GDM1 (cell line): ENCODE data around the gene SERPINA1.
"Not testable (repeated sequence)": the region's sequence is repeated elsewhere in the genome, so short reads cannot be mapped to it uniquely, and the experiment has no call there.

ENCODE experiments used
- DNase-seq: peaks from one replicate; lab custom pipeline; 2025; lab: John Stamatoyannopoulos, UW

SERPINA1 gene

DNA sequence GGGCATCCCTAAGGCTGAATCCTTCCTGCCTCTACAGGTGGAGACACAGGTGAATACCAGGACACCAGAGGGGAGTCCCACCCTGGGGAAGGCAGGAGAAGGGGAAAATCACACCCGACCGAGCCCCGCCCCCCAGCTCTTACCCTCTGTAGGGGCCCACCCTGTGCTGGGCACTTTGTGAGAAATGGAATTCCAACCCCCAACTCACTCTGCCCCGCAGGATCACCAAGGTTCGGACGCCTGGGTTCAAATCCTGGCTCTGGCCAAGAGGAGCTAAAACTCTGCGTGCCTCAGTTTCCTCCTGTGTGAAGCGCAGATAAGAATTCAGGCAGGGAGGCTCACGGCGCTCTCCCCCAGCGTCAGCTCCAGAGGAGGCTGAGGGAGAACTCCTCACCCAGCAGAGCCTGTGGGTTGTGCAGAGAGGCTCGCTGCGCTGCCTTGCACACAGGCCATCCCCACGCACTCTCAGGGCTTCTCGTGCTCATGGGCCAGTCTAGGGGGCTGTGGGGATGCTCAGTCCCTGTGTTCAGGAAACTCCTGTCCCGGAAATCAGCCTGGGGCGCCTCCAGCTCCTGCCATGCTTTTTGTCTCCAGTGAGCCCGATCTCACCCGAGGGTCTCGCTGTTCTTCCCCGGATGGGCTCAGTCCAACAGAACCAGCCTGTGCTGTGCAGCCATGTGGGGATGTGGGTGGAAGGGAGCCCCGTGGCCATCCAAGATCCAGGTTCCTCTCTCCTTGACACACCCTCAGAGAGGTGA, 18.5 kb downstream of the SERPINA1 start:
- not testable (repeated sequence) for DNase-seq

- DNase-seq, result no peak
These were observed 19.4 kb downstream of the SERPINA1 start for GRCh38 chr14:94368956-94369355.

DNA sequence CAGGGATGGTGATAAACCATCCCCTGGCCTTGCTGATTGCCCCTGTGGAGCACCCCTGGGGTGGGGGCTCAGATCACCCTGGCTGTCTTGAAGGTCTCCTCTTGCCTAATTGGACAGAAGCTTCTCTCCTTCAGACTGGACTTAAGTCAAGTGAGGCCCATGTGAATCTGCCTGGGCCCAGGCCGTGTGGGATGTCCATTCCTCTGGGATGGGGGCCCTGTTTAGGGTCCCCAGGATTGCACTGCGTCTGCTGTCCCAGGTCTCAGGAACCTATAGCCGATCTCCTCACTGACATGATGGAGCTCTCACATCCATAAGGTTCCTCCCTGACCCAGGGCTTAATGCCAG, 20.2 kb downstream of the SERPINA1 start:
- DNase-seq, result no peak

GRCh38 chr14:94367347-94368242, 20.8 kb downstream of the SERPINA1 start:
- DNase-seq, result no peak

DNA sequence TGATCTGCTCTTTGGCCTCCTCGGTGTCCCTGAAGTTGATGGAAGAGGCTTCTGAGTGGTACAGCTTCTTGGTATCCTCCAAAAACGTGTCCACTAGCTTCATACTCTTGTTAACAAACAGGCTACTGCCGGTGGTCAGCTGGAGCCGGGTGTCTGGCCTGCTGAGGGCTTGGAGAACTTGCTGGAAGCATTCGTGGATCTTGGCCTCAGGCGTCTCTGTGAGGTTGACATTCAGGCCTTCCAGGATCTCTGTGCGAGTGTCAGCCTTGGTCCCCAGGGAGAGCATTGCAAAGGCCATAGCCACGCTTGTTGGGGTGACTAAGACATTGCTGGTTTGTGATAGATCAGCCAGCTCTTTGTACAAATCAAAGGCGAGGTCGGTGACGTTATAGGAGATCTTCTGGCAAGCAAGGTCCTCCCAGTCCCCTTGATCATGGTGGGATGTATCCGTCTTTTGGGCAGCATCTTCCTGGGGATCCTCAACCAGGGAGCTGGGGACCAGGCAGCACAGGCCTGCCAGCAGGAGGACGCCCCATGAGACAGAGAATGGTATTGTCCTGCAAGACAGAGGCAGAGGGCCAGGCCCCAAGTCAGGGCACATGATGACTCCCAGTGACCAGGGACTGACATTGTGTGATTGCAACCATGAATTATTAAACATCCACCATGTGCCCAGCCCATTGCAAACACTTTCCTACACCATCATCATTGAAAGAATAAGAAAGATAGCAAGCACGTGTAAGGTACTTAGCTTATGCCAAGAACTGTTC, 22.1 kb downstream of the SERPINA1 start, which contains the start of gene SERPINA2:
Gene SERPINA2 (minus strand): TSS at position 553 of the 770 bp plus-strand sequence.
- DNase-seq, result no peak

DNA sequence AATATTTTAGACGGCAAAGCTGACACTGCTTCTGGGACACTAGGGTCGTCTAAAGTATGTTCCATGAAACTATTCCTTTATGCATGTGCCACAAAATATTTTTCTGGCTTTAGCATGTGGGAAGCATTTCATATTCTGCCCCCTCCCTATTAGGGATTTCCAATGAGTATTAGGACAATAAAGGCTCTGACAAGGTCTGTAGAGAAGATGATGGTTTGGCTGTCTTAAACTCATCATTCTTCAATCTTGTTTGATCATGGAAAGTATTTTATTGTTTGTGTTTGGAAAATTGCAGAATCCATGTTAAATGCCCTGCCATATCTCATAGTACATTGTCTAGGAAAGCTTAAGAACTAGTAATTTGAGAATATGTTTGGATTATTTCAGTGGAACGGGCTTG, 22.8 kb downstream of the SERPINA1 start:
- DNase-seq, result no peak

GRCh38 chr14:94364964-94365363, 23.4 kb downstream of the SERPINA1 start:
- no peak for DNase-seq

- DNase-seq, result no peak
These were observed 24.4 kb downstream of the SERPINA1 start for GRCh38 chr14:94364037-94364436.

DNA sequence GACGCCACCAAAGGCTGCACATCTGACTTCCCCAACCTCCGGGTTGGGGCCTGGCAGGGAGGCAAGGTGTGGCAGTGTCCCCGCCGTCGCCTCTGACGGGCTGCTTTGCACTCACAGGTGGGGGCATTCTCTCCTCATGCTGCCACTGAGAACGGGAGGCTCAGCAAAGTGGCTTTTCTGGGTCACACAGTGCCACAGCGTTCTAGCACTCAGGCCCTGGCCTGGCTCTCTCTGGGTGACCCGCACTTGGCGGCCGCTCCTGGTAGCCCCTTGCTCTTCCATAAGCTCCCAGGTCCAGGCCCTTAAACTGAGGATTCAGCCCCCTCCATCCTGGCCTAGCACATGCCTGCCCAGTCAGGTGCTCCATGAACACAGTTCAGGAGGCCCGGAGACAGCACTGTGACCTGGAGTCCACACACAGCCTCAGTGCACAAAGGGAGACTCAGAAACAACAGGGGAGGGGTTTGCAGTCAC, 25.2 kb downstream of the SERPINA1 start:
- DNase-seq, result no peak

GRCh38 chr14:94362614-94363133, 25.7 kb downstream of the SERPINA1 start:
- DNase-seq, result no peak

- DNase-seq, result no peak
These were observed 26.7 kb downstream of the SERPINA1 start for GRCh38 chr14:94361682-94362081.

- no peak for DNase-seq
These were observed 27.3 kb downstream of the SERPINA1 start for GRCh38 chr14:94360945-94361565.

- DNase-seq, result no peak
These were observed 31.2 kb downstream of the SERPINA1 start for GRCh38 chr14:94357166-94357565.

- DNase-seq, result no peak
These were observed 31.9 kb downstream of the SERPINA1 start for GRCh38 chr14:94356379-94357056.

GRCh38 chr14:94355191-94355794, 33.1 kb downstream of the SERPINA1 start:
- DNase-seq, result no peak

- no peak for DNase-seq
These were observed 33.7 kb downstream of the SERPINA1 start for GRCh38 chr14:94354638-94355185.

- DNase-seq, result not testable (repeated sequence)
These were observed 34.2 kb downstream of the SERPINA1 start for GRCh38 chr14:94354190-94354589.

GRCh38 chr14:94349276-94349675, 39.1 kb downstream of the SERPINA1 start:
- DNase-seq, result no peak

- DNase-seq, result no peak
These were observed 39.6 kb downstream of the SERPINA1 start for GRCh38 chr14:94348836-94349235.

- no peak for DNase-seq
These were observed 41.6 kb downstream of the SERPINA1 start for GRCh38 chr14:94346841-94347240.
